Measurements from ENCODE around the gene EXOSC5. TPM values are rescaled to one million over a fixed set of nuclear protein-coding genes. Genes with fewer than 3 reads are reported as not detected.

Gene EXOSC5
- total and polyA plus RNA-seq, 2 of the 13 experiments (the other 11 are each of a cell fraction or from before 2014, with no cell fraction given) = 24.1 to 26.5 TPM

DNA sequence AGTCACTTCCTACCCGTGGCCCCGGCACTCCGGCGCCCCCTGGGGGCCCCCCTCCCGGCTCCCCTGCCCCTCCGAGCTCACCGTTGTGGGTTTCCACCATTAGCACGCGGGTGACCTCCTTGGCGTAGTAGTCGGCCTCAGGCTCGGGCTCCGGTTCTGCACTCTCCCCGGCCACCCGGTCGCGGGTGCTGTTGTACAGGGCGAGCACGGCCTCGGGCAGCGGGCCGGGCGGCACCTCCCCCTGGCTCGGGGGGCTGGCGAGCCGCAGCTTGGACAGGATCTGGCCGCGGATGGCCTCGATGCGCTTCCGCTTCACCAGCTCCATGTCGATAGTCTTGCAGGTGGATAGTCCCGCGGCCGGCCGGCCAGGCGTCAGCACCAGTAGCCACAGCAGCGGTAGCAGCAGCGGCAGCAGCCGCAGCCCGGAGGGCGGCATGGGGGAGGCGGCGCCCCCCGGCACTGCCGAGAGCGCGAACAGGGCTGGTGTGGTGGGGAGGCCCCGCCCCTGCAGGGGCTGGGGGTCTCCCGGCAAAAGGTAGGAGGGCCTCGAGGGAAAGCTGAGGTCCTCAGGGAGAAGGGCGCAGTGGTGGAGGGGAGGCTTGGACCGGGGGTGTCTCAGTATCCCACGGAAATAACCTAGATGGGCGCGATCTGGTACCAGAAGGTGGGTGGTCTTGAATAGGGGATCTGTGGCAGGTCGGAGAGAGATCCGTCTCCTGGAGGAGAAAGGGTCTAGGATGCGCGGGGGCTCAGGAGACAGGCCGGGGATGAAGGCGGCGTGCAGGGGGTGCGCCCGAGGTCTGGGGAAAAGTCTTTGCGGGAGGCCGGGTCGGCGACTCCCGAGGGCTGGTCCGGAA lies 44.3 kb downstream of the EXOSC5 start (continued):
- no peak for TF ChIP-seq ZC3H4 (CRISPR knock-in tag; IDR thresholded peaks at IDR 0.05; ENCODE audit: borderline replicate concordance)
- TF ChIP-seq ZNF281 (CRISPR knock-in tag; IDR thresholded peaks at IDR 0.05; ENCODE audit: borderline replicate concordance) = no peak
- no peak; the same call in 1 of the 2 replicates for TF ChIP-seq ISL2 (CRISPR knock-in tag; IDR thresholded peaks at IDR 0.05)
- no peak for TF ChIP-seq TRIM22 (IDR thresholded peaks at IDR 0.05)
- peak; percentile 45; the same call in 1 of the 2 replicates for TF ChIP-seq HIC2 (CRISPR knock-in tag; IDR thresholded peaks at IDR 0.05; ENCODE audit: low read depth)
- TF ChIP-seq ZNF558 (CRISPR knock-in tag; IDR thresholded peaks at IDR 0.05; ENCODE audit: borderline replicate concordance) = no peak
- 0 out of 2 replicates have a peak, but pooled peaks have one; percentile 28 for TF ChIP-seq ZBTB8A (CRISPR knock-in tag; IDR thresholded peaks at IDR 0.05; ENCODE audit: borderline replicate concordance, low read depth)
- TF ChIP-seq RAD21 (CRISPR knock-in tag; IDR thresholded peaks at IDR 0.05) = no peak
- TF ChIP-seq RBM39 (IDR thresholded peaks at IDR 0.05; ENCODE audit: low read depth, low read length, poor library complexity, severe bottlenecking) = peak; percentile 52
- TF ChIP-seq, protein P1, sequence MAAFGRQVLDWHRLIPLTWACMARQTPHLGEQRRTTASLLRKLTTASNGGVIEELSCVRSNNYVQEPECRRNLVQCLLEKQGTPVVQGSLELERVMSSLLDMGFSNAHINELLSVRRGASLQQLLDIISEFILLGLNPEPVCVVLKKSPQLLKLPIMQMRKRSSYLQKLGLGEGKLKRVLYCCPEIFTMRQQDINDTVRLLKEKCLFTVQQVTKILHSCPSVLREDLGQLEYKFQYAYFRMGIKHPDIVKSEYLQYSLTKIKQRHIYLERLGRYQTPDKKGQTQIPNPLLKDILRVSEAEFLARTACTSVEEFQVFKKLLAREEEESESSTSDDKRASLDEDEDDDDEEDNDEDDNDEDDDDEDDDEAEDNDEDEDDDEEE (CRISPR knock-in tag; IDR thresholded peaks at IDR 0.05) = no peak
- TF ChIP-seq ZBED4 (CRISPR knock-in tag; IDR thresholded peaks at IDR 0.05; ENCODE audit: borderline replicate concordance) = no peak
- TF ChIP-seq, protein P2, sequence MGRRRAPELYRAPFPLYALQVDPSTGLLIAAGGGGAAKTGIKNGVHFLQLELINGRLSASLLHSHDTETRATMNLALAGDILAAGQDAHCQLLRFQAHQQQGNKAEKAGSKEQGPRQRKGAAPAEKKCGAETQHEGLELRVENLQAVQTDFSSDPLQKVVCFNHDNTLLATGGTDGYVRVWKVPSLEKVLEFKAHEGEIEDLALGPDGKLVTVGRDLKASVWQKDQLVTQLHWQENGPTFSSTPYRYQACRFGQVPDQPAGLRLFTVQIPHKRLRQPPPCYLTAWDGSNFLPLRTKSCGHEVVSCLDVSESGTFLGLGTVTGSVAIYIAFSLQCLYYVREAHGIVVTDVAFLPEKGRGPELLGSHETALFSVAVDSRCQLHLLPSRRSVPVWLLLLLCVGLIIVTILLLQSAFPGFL (CRISPR knock-in tag; IDR thresholded peaks at IDR 0.05) = no peak
- TF ChIP-seq RARA (CRISPR knock-in tag; IDR thresholded peaks at IDR 0.05) = no peak
- no peak for TF ChIP-seq RFXANK (CRISPR knock-in tag; IDR thresholded peaks at IDR 0.05)
- TF ChIP-seq NKX3-1 (CRISPR knock-in tag; IDR thresholded peaks at IDR 0.05) = peak; percentile 79
